Small intestine (tissue), 7 donors: Measurements from ENCODE around the gene HDAC2. TPM values are rescaled to one million over a fixed set of nuclear protein-coding genes. Genes with fewer than 3 reads are reported as not detected.

Experiments used
- DNase-seq, 2 donors: peaks; one replicate each; pipeline versions ENCODE4 v3.0.0 to v3.0.0-alpha.2; 2013
- FAIRE-seq: peaks from 2 replicates; lab custom pipeline; 2012; peaks lifted over from hg19 to GRCh38; lab: Jason Lieb, UNC
- H3K27ac ChIP-seq, 3 donors: one replicate each; pipeline ENCODE4 v1.5.1; 2013; ENCODE audit warnings: low read length in 2 of 3, mild to moderate bottlenecking in 2 of 3, control low read depth in 1 of 3, inconsistent platforms in 1 of 3, low read depth in 1 of 3, moderate library complexity in 1 of 3
- H3K27me3 ChIP-seq, 3 donors: one replicate each; pipeline ENCODE4 v1.6.1; 2013; ENCODE audit warnings: low read length in 3 of 3, inconsistent platforms in 1 of 3; ENCODE audit not compliant: control insufficient read depth in 3 of 3, insufficient read depth in 3 of 3
- H3K36me3 ChIP-seq, 3 donors: one replicate each; pipeline ENCODE4 v1.6.1; 2013; ENCODE audit warnings: low read length in 3 of 3, inconsistent platforms in 1 of 3, low read depth in 1 of 3, mild to moderate bottlenecking in 1 of 3, moderate library complexity in 1 of 3; ENCODE audit not compliant: control insufficient read depth in 3 of 3, insufficient read depth in 2 of 3
- H3K4me1 ChIP-seq, 3 donors: one replicate each; pipeline ENCODE4 v1.6.1; 2013; ENCODE audit warnings: low read length in 2 of 3, inconsistent platforms in 1 of 3, low read depth in 1 of 3, mild to moderate bottlenecking in 1 of 3, moderate library complexity in 1 of 3; ENCODE audit not compliant: control insufficient read depth in 3 of 3, insufficient read depth in 2 of 3
- H3K4me3 ChIP-seq, 3 donors: one replicate each; pipeline ENCODE4 v1.5.1; 2013; ENCODE audit warnings: low read length in 3 of 3, control low read depth in 1 of 3, inconsistent platforms in 1 of 3, low read depth in 1 of 3, mild to moderate bottlenecking in 1 of 3, moderate library complexity in 1 of 3
- H3K9me3 ChIP-seq, 2 donors: one replicate each; pipeline ENCODE4 v1.6.1; 2013; ENCODE audit warnings: low read depth in 1 of 2, low read length in 1 of 2; ENCODE audit not compliant: control insufficient read depth in 2 of 2, insufficient read depth in 1 of 2
- WGBS, 3 donors: extraction: QIAGEN DNeasy Blood & Tissue Kit; methylation state at CpG; one replicate each; pipeline ENCODE4 v1.1.7; 2013; 5-methylcytosine and 5-hydroxymethylcytosine counted together
- polyA plus RNA-seq, 4 donors: library from polyadenylated mRNA; stranded (reverse) in 3 of 4; unstranded in 1 of 4; fragments of 200-250 nt in 3 of 4; fragments of 120-200 nt in 1 of 4; gene quantifications; one replicate each; pipeline versions ENCODE4 v1.2.1 to v1.2.3, GENCODE V29; 2013
- donor health status: healthy with polysubstance abuse.
- donor health status: control.
- donor health status: control.
- donor health status: Bipolar disorder and iron deficiency.
- donor health status: healthy.

Gene HDAC2
- polyA plus RNA-seq, 4 donors, result 42.7 to 119 (median 69.3) TPM

- DNase-seq, result no peak
- Histone ChIP-seq H3K36me3 (no peaks in the 10 kb centered on the region), H3K27ac (no peak overlapping the region), H3K4me3 (no peak overlapping the region), H3K9me3 (peaks cover 0 to 2% of the 10 kb centered on the region in 2 donors), H3K27me3 (no peaks in the 10 kb centered on the region), H3K4me1 (peaks cover 0 to 5% (median 2%) of the 10 kb centered on the region in 3 donors)
- WGBS, 3 donors, result 74 to 77% (median 76%) methylated on average over 4 of the region's 4 CpGs
- FAIRE-seq, result no peak
Measured at GRCh38 chr6:114008331-114008730, 37.4 kb upstream of the HDAC2 start.

- 65 to 87% (median 85%) methylated on average over 2 of the region's 2 CpGs for WGBS, 3 donors
- DNase-seq (no peak), FAIRE-seq (no peak)
- no peaks in the 10 kb centered on the region for H3K36me3 ChIP-seq
- no peak overlapping the region for H3K4me3 ChIP-seq
- H3K4me1 ChIP-seq, result peaks cover 0 to 5% (median 2%) of the 10 kb centered on the region in 3 donors
- H3K27ac ChIP-seq, result no peak overlapping the region
- peaks cover 0 to 2% of the 10 kb centered on the region in 2 donors for H3K9me3 ChIP-seq
- H3K27me3 ChIP-seq, result no peaks in the 10 kb centered on the region
Measured at GRCh38 chr6:114007516-114007915, 36.6 kb upstream of the HDAC2 start.

GRCh38 chr6:114001354-114001753 is 30.4 kb upstream of the HDAC2 start:
- H3K36me3 ChIP-seq, result no peaks in the 10 kb centered on the region
- peaks cover 0 to 2% of the 10 kb centered on the region in 2 donors for H3K9me3 ChIP-seq
- H3K4me1 ChIP-seq, result no peaks in the 10 kb centered on the region
- no peaks in the 10 kb centered on the region for H3K27me3 ChIP-seq
- FAIRE-seq (no peak), DNase-seq (no peak)
- no peak overlapping the region for H3K27ac ChIP-seq
- H3K4me3 ChIP-seq, result no peak overlapping the region

GRCh38 chr6:114000069-114000468 is 29.1 kb upstream of the HDAC2 start:
- H3K4me3 ChIP-seq, result no peak overlapping the region
- 53 to 84% (median 65%) methylated on average over 2 of the region's 2 CpGs for WGBS, 3 donors
- no peaks in the 10 kb centered on the region for H3K27me3 ChIP-seq
- FAIRE-seq (no peak), DNase-seq (no peak)
- peaks cover 0 to 2% of the 10 kb centered on the region in 2 donors for H3K9me3 ChIP-seq
- H3K27ac ChIP-seq, result no peak overlapping the region
- no peaks in the 10 kb centered on the region for H3K36me3 ChIP-seq
- H3K4me1 ChIP-seq, result no peaks in the 10 kb centered on the region

- H3K27ac ChIP-seq, result no peak overlapping the region
- H3K36me3 ChIP-seq, result no peaks in the 10 kb centered on the region
- H3K4me1 ChIP-seq, result no peaks in the 10 kb centered on the region
- DNase-seq (no peak), FAIRE-seq (no peak)
- no peak overlapping the region for H3K4me3 ChIP-seq
- H3K9me3 ChIP-seq, result no peaks in the 10 kb centered on the region
- 87 to 91% (median 90%) methylated on average over 2 of the region's 2 CpGs for WGBS, 3 donors
- no peaks in the 10 kb centered on the region for H3K27me3 ChIP-seq
Measured at GRCh38 chr6:113999284-113999683, 28.3 kb upstream of the HDAC2 start.

GRCh38 chr6:113998811-113999210 is 27.9 kb upstream of the HDAC2 start:
- Histone ChIP-seq H3K36me3 (no peaks in the 10 kb centered on the region), H3K27ac (no peak overlapping the region), H3K27me3 (peaks cover 0 to 2% (median 0%) of the 10 kb centered on the region in 3 donors), H3K9me3 (no peaks in the 10 kb centered on the region), H3K4me1 (no peaks in the 10 kb centered on the region), H3K4me3 (no peak overlapping the region)
- FAIRE-seq (no peak), DNase-seq (no peak)

GRCh38 chr6:113997116-113997515 is 26.2 kb upstream of the HDAC2 start:
- FAIRE-seq (no peak), DNase-seq (no peak)
- no peaks in the 10 kb centered on the region for H3K4me1 ChIP-seq
- H3K36me3 ChIP-seq, result no peaks in the 10 kb centered on the region
- no peak overlapping the region for H3K4me3 ChIP-seq
- H3K27me3 ChIP-seq, result peaks cover 0 to 2% (median 0%) of the 10 kb centered on the region in 3 donors
- no peaks in the 10 kb centered on the region for H3K9me3 ChIP-seq
- H3K27ac ChIP-seq, result no peak overlapping the region
- 63 to 86% (median 85%) methylated on average over 3 of the region's 3 CpGs for WGBS, 3 donors

- H3K4me1 ChIP-seq, result no peaks in the 10 kb centered on the region
- 6 to 14% (median 11%) methylated on average over 4 of the region's 4 CpGs for WGBS, 3 donors
- FAIRE-seq (no peak), DNase-seq (peak; percentile 31 to 78)
- H3K27ac ChIP-seq, result peak overlapping the region in 1 of 3 donors; percentile 11
- peaks cover 0 to 2% (median 0%) of the 10 kb centered on the region in 3 donors for H3K27me3 ChIP-seq
- no peak overlapping the region for H3K4me3 ChIP-seq
- no peaks in the 10 kb centered on the region for H3K9me3 ChIP-seq
- no peaks in the 10 kb centered on the region for H3K36me3 ChIP-seq
Measured at GRCh38 chr6:113995634-113996033, 24.7 kb upstream of the HDAC2 start.

GRCh38 chr6:113994934-113995342 is 24.0 kb upstream of the HDAC2 start:
- H3K9me3 ChIP-seq, result no peaks in the 10 kb centered on the region
- H3K27ac ChIP-seq, result peak overlapping the region in 1 of 3 donors; percentile 11
- H3K27me3 ChIP-seq, result peaks cover 0 to 2% (median 0%) of the 10 kb centered on the region in 3 donors
- H3K36me3 ChIP-seq, result no peaks in the 10 kb centered on the region
- peak; percentile 72 to 73 for DNase-seq
- H3K4me1 ChIP-seq, result no peaks in the 10 kb centered on the region
- FAIRE-seq, result no peak
- H3K4me3 ChIP-seq, result no peak overlapping the region
